ENCODE measurements around the gene KIAA1217. TPM values are rescaled to one million over a fixed set of nuclear protein-coding genes. Genes with fewer than 3 reads are reported as not detected.
A peak's percentile ranks its signal among the peaks of the same experiment; 100 is the strongest.

KIAA1217 gene
- polyA plus RNA-seq, 3 donors: not detected

- no peak overlapping the region for H3K4me3 Mint-ChIP-seq
- Histone ChIP-seq H3K9me3 (replicated peaks in 1 of 2; ENCODE audit: control insufficient read depth in 1 of 2, insufficient read depth in 1 of 2, low read length in 2 of 2) (no peaks in the 10 kb centered on the region), H3K9ac (ENCODE audit: insufficient read depth, low read length, poor library complexity, severe bottlenecking) (no peak overlapping the region), H4K20me1 (ENCODE audit: insufficient read depth, low read length) (no peaks in the 10 kb centered on the region), H3K4me2 (replicated peaks; ENCODE audit: extremely low read depth, low read length, poor library complexity, severe bottlenecking) (no peak overlapping the region), H3K36me3 (replicated peaks in 1 of 2; ENCODE audit: control insufficient read depth in 1 of 2, insufficient read depth in 2 of 2, low read length in 2 of 2) (no peaks in the 10 kb centered on the region), H3K27ac (ENCODE audit: low read depth in 1 of 2, low read length in 2 of 2) (no peak overlapping the region), H3K4me1 (ENCODE audit: control insufficient read depth in 1 of 2, insufficient read depth in 2 of 2, low read length in 2 of 2) (no peaks in the 10 kb centered on the region), H2AFZ (ENCODE audit: insufficient read depth, low read depth, low read length, poor library complexity, severe bottlenecking) (no peak overlapping the region), H3K27me3 (ENCODE audit: control insufficient read depth in 2 of 2, insufficient read depth in 2 of 2, low read length in 2 of 2) (no peaks in the 10 kb centered on the region), H3K4me3 (replicated peaks in 1 of 3; ENCODE audit: low read depth in 2 of 3, low read length in 3 of 3) (no peak overlapping the region), H3K79me2 (ENCODE audit: insufficient read depth, low read length) (no peaks in the 10 kb centered on the region)
- H3K4me1 Mint-ChIP-seq: peaks cover 2% of the 10 kb centered on the region
- 84% methylated on average over 5 of the region's 7 CpGs for WGBS (ENCODE audit: insufficient coverage)
- peaks cover 0 to 4% (median 0%) of the 10 kb centered on the region in 7 donors for H3K9me3 Mint-ChIP-seq
- H3K27ac Mint-ChIP-seq: no peak overlapping the region
- intact Hi-C loops (cut with micrococcal nuclease): loop anchor here in 1 of 2 donors (10.0 kb wide), 1 partner anchor 1364 kb away; no protein-coding TSS in a partner anchor
- no peak for DNase-seq
- TF ChIP-seq, protein P1, sequence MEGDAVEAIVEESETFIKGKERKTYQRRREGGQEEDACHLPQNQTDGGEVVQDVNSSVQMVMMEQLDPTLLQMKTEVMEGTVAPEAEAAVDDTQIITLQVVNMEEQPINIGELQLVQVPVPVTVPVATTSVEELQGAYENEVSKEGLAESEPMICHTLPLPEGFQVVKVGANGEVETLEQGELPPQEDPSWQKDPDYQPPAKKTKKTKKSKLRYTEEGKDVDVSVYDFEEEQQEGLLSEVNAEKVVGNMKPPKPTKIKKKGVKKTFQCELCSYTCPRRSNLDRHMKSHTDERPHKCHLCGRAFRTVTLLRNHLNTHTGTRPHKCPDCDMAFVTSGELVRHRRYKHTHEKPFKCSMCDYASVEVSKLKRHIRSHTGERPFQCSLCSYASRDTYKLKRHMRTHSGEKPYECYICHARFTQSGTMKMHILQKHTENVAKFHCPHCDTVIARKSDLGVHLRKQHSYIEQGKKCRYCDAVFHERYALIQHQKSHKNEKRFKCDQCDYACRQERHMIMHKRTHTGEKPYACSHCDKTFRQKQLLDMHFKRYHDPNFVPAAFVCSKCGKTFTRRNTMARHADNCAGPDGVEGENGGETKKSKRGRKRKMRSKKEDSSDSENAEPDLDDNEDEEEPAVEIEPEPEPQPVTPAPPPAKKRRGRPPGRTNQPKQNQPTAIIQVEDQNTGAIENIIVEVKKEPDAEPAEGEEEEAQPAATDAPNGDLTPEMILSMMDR (IDR thresholded peaks at IDR 0.05): no peak
- H3K27me3 Mint-ChIP-seq (ENCODE audit: low read depth in 3 of 3): peaks cover 5 to 13% (median 10%) of the 10 kb centered on the region in 3 donors
- no peaks in the 10 kb centered on the region for H3K36me3 Mint-ChIP-seq
These were observed 309.5 kb downstream of the KIAA1217 start for GRCh38 chr10:24518411-24518810.

DNA sequence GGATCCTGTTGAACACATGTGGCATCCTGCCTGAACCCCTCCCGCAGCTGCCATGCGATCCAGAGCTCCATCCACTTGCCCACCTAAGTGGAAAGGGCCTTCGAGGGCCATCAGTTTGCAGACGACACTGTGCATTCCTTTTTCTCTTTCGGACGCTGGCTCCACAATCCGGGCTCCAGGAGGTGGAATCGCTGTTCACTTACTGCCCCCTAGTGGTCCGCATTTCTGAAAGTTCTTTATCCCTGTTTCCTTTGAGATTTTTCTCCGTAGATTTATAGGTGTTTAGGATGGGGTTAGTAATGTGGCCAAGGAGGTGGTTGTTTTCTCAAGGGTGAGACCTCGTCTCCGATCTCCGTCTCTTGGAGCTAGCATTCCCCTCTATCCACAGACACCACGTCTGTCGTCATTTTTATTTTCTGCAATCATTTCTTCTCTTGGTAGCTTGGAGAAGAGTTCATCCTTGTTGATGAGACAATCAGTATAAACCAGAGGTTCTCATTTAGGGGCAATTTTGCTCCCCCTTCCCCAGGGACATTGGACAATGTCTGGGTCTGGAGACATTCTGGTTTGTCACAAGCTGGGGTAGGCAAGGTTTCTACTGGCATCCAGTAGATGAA is 310.2 kb downstream of the KIAA1217 start:
- no peak overlapping the region for H3K27ac ChIP-seq (ENCODE audit: low read depth in 1 of 2, low read length in 2 of 2)
- H3K27me3 Mint-ChIP-seq (ENCODE audit: low read depth in 3 of 3): peaks cover 5 to 13% (median 8%) of the 10 kb centered on the region in 3 donors
- no peak overlapping the region for H3K4me2 ChIP-seq (replicated peaks; ENCODE audit: extremely low read depth, low read length, poor library complexity, severe bottlenecking)
- no peak overlapping the region for H3K9ac ChIP-seq (ENCODE audit: insufficient read depth, low read length, poor library complexity, severe bottlenecking)
- no peaks in the 10 kb centered on the region for H3K4me1 ChIP-seq (ENCODE audit: control insufficient read depth in 1 of 2, insufficient read depth in 2 of 2, low read length in 2 of 2)
- no peaks in the 10 kb centered on the region for H3K27me3 ChIP-seq (ENCODE audit: control insufficient read depth in 2 of 2, insufficient read depth in 2 of 2, low read length in 2 of 2)
- WGBS (ENCODE audit: insufficient coverage): 9% methylated on average over 7 of the region's 15 CpGs
- H3K4me3 Mint-ChIP-seq: no peak overlapping the region
- H3K4me1 Mint-ChIP-seq: peaks cover 2% of the 10 kb centered on the region
- H3K36me3 ChIP-seq (replicated peaks in 1 of 2; ENCODE audit: control insufficient read depth in 1 of 2, insufficient read depth in 2 of 2, low read length in 2 of 2): no peaks in the 10 kb centered on the region
- no peak overlapping the region for H3K27ac Mint-ChIP-seq
- H3K79me2 ChIP-seq (ENCODE audit: insufficient read depth, low read length): no peaks in the 10 kb centered on the region
- intact Hi-C loops (cut with micrococcal nuclease): loop anchor here in 1 of 2 donors (10.0 kb wide), 1 partner anchor 1364 kb away; no protein-coding TSS in a partner anchor
- H2AFZ ChIP-seq (ENCODE audit: insufficient read depth, low read depth, low read length, poor library complexity, severe bottlenecking): no peak overlapping the region
- DNase-seq: peak in 1 of 3 donors; percentile 1
- H3K9me3 ChIP-seq (replicated peaks in 1 of 2; ENCODE audit: control insufficient read depth in 1 of 2, insufficient read depth in 1 of 2, low read length in 2 of 2): no peaks in the 10 kb centered on the region
- H3K4me3 ChIP-seq (replicated peaks in 1 of 3; ENCODE audit: low read depth in 2 of 3, low read length in 3 of 3): no peak overlapping the region
- no peaks in the 10 kb centered on the region for H4K20me1 ChIP-seq (ENCODE audit: insufficient read depth, low read length)
- no peaks in the 10 kb centered on the region for H3K36me3 Mint-ChIP-seq
- TF ChIP-seq, protein P1 (IDR thresholded peaks at IDR 0.05): peak; percentile 60
- H3K9me3 Mint-ChIP-seq: peaks cover 0 to 4% (median 0%) of the 10 kb centered on the region in 7 donors
